Stimulated activated CD8-positive, alpha-beta memory T cell treated with anti-CD3 and anti-CD28 coated beads, Interleukin-15, amount 100 ng/mL, for 48 hours (primary cell): ENCODE results near the gene XXYLT1.
"Not testable (repeated sequence)": the region's sequence is repeated elsewhere in the genome, so short reads cannot be mapped to it uniquely, and the experiment has no call there.

ENCODE experiments used
- DNase-seq, 2 donors: peaks; one replicate each; pipeline ENCODE4 v3.0.0-alpha.2; 2020; ENCODE audit warnings: low read depth in 2 of 2

Gene XXYLT1

GRCh38 chr3:195270817-195271409 is at the start of gene XXYLT1:
XXYLT1 (minus strand) TSS chr3:195271159; CDS start chr3:195271058, 101 bp downstream.
- peak; percentile 84 for DNase-seq

GRCh38 chr3:195319060-195319459 is 48.1 kb upstream of the XXYLT1 start:
- DNase-seq, result no peak

- no peak for DNase-seq
These were observed 41.8 kb upstream of the XXYLT1 start for GRCh38 chr3:195312714-195313113.

- DNase-seq, result no peak
These were observed 36.8 kb upstream of the XXYLT1 start for GRCh38 chr3:195307711-195308110.

- no peak for DNase-seq
These were observed 35.4 kb upstream of the XXYLT1 start for GRCh38 chr3:195306369-195306768.

- DNase-seq, result no peak
These were observed 31.5 kb upstream of the XXYLT1 start for GRCh38 chr3:195302431-195302830.

- DNase-seq, result no peak
These were observed 26.5 kb upstream of the XXYLT1 start for GRCh38 chr3:195297446-195297845.

- DNase-seq, result no peak
These were observed 25.7 kb upstream of the XXYLT1 start for GRCh38 chr3:195296662-195297061.

- no peak for DNase-seq
These were observed 20.2 kb upstream of the XXYLT1 start for GRCh38 chr3:195291121-195291520.

- DNase-seq, result not testable (repeated sequence)
These were observed 19.7 kb upstream of the XXYLT1 start for GRCh38 chr3:195290643-195291042.

GRCh38 chr3:195286115-195286872 is 15.3 kb upstream of the XXYLT1 start:
- no peak for DNase-seq

- DNase-seq, result no peak
These were observed 14.4 kb upstream of the XXYLT1 start for GRCh38 chr3:195285372-195285771.

GRCh38 chr3:195284842-195285241 is 13.9 kb upstream of the XXYLT1 start:
- DNase-seq, result no peak

- DNase-seq, result no peak
These were observed 12.0 kb upstream of the XXYLT1 start for GRCh38 chr3:195282961-195283360.

- no peak for DNase-seq
These were observed 3.5 kb upstream of the XXYLT1 start for GRCh38 chr3:195274259-195274966.

GRCh38 chr3:195271410-195272243 is 668 bp upstream of the XXYLT1 start:
- peak; percentile 82 to 85 for DNase-seq

- peak; percentile 19 to 38 for DNase-seq
These were observed 711 bp downstream of the XXYLT1 start for GRCh38 chr3:195270079-195270816.

GRCh38 chr3:195269375-195270078 is 1.4 kb downstream of the XXYLT1 start:
- no peak for DNase-seq

GRCh38 chr3:195268576-195269309 is 2.2 kb downstream of the XXYLT1 start:
- no peak for DNase-seq

GRCh38 chr3:195267096-195267495 is 3.9 kb downstream of the XXYLT1 start:
- DNase-seq, result no peak
